Neural crest cell (in vitro differentiated cells): ENCODE results near the gene DPP3. TPM values are rescaled to one million over a fixed set of nuclear protein-coding genes. Genes with fewer than 3 reads are reported as not detected.
"Not testable (repeated sequence)": the region's sequence is repeated elsewhere in the genome, so short reads cannot be mapped to it uniquely, and the experiment has no call there.

Experiments
- DNase-seq: peaks from one replicate; pipeline ENCODE4 v3.0.0; 2021; ENCODE audit warnings: low read depth, mixed read lengths, low spot score
- H3K27ac Mint-ChIP-seq: one replicate; pipeline ENCODE4 v1.8.0; 2021; ENCODE audit warnings: mild to moderate bottlenecking, mixed read lengths; ENCODE audit not compliant: unreplicated experiment
- H3K27me3 Mint-ChIP-seq: 2 replicates; pipeline ENCODE4 v1.8.0; 2021; ENCODE audit warnings: low read depth, mild to moderate bottlenecking, mixed read lengths
- H3K36me3 Mint-ChIP-seq: 2 replicates; pipeline ENCODE4 v1.8.0; 2021; ENCODE audit warnings: low read depth, mild to moderate bottlenecking, mixed read lengths
- H3K4me1 Mint-ChIP-seq: 2 replicates; pipeline ENCODE4 v1.8.0; 2021; ENCODE audit warnings: mixed read lengths
- H3K4me3 Mint-ChIP-seq: one replicate; pipeline ENCODE4 v1.8.0; 2021; ENCODE audit warnings: mild to moderate bottlenecking, mixed read lengths
- H3K9me3 Mint-ChIP-seq: 2 replicates; pipeline ENCODE4 v1.8.0; 2021; ENCODE audit warnings: mixed read lengths
- CTCF ChIP-seq: fragments of 200-600 bp; sonication (generic); conservative IDR thresholded peaks from 2 replicates; pipeline ENCODE4 v1.5.0; 2021; ENCODE audit warnings: antibody characterized with exemption, mild to moderate bottlenecking
- total RNA-seq: library from RNA; stranded (reverse); gene quantifications from 2 replicates; pipeline ENCODE4 v1.2.1, GENCODE V29; 2021

Gene DPP3
- total RNA-seq, 1 donor from 2014 or later, result 68.9 TPM

GRCh38 chr11:66539170-66539869, 59.1 kb downstream of the DPP3 start:
- Mint-ChIP-seq H3K4me3 (no peak overlapping the region), H3K36me3 (peaks cover 4% of the 10 kb centered on the region), H3K9me3 (no peaks in the 10 kb centered on the region), H3K27me3 (peaks cover 3% of the 10 kb centered on the region), H3K4me1 (peaks cover 9% of the 10 kb centered on the region), H3K27ac (no peak overlapping the region)
- TF ChIP-seq CTCF, result no peak
- DNase-seq, result no peak

- DNase-seq, result no peak
- Mint-ChIP-seq H3K36me3 (peaks cover 4% of the 10 kb centered on the region), H3K4me3 (no peak overlapping the region), H3K4me1 (peaks cover 10% of the 10 kb centered on the region), H3K27ac (no peak overlapping the region), H3K9me3 (no peaks in the 10 kb centered on the region), H3K27me3 (peaks cover 3% of the 10 kb centered on the region)
- TF ChIP-seq CTCF, result no peak
Measured at GRCh38 chr11:66539870-66540213, 59.6 kb downstream of the DPP3 start.

GRCh38 chr11:66540598-66540997, 60.4 kb downstream of the DPP3 start:
- H3K36me3 Mint-ChIP-seq, H3K9me3 Mint-ChIP-seq, DNase-seq, H3K27me3 Mint-ChIP-seq, H3K27ac Mint-ChIP-seq: not testable (repeated sequence)
- Mint-ChIP-seq H3K4me3 (peak overlapping the region; percentile 49), H3K4me1 (peaks cover 16% of the 10 kb centered on the region)

GRCh38 chr11:66541892-66542291, 61.7 kb downstream of the DPP3 start:
- Mint-ChIP-seq H3K36me3 (no peaks in the 10 kb centered on the region), H3K4me1 (peaks cover 16% of the 10 kb centered on the region), H3K9me3 (no peaks in the 10 kb centered on the region), H3K27me3 (peaks cover 6% of the 10 kb centered on the region), H3K27ac (peak overlapping the region; percentile 75), H3K4me3 (peak overlapping the region; percentile 69)
- TF ChIP-seq CTCF, result no peak
- DNase-seq, result no peak

GRCh38 chr11:66542362-66542761, 62.1 kb downstream of the DPP3 start:
- no peak for DNase-seq
- Mint-ChIP-seq H3K4me3 (peak overlapping the region; percentile 69), H3K27ac (no peak overlapping the region), H3K9me3 (no peaks in the 10 kb centered on the region), H3K27me3 (peaks cover 8% of the 10 kb centered on the region), H3K4me1 (peaks cover 16% of the 10 kb centered on the region), H3K36me3 (no peaks in the 10 kb centered on the region)
- no peak for TF ChIP-seq CTCF

- DNase-seq, result peak; percentile 36
- Mint-ChIP-seq H3K9me3 (no peaks in the 10 kb centered on the region), H3K4me1 (peaks cover 17% of the 10 kb centered on the region), H3K4me3 (peak overlapping the region; percentile 56), H3K36me3 (no peaks in the 10 kb centered on the region), H3K27ac (no peak overlapping the region), H3K27me3 (peaks cover 15% of the 10 kb centered on the region)
- peak; percentile 43 for TF ChIP-seq CTCF
Measured at GRCh38 chr11:66543263-66544107, 63.3 kb downstream of the DPP3 start.

- H3K4me3 Mint-ChIP-seq, result peak overlapping the region; percentile 89
- H3K27ac Mint-ChIP-seq, result not testable (repeated sequence)
Measured at GRCh38 chr11:66544952-66545351, 64.7 kb downstream of the DPP3 start.

More at GRCh38 chr11:66544952-66545351, 64.7 kb downstream of the DPP3 start:
- H3K9me3 Mint-ChIP-seq, H3K36me3 Mint-ChIP-seq, DNase-seq: not testable (repeated sequence)
- Mint-ChIP-seq H3K27me3 (peaks cover 23% of the 10 kb centered on the region), H3K4me1 (peaks cover 25% of the 10 kb centered on the region)
